Smooth muscle cell (in vitro differentiated cells): ENCODE results near the gene AKNAD1. TPM values are rescaled to one million over a fixed set of nuclear protein-coding genes. Genes with fewer than 3 reads are reported as not detected.
A peak's percentile ranks its signal among the peaks of the same experiment; 100 is the strongest.

Experiments used
- DNase-seq: peaks from one replicate; lab custom pipeline; 2025; ENCODE audit not compliant: unreplicated experiment; lab: John Stamatoyannopoulos, UW
- H2AFZ ChIP-seq: fragments of 200-600 bp; sonication (generic); 2 replicates; pipeline ENCODE4 v1.6.0; 2016; ENCODE audit warnings: antibody characterized with exemption, low read depth, mild to moderate bottlenecking
- H3F3A ChIP-seq: fragments of 200-600 bp; sonication (generic); 2 replicates; pipeline ENCODE4 v1.6.0; 2017; ENCODE audit warnings: antibody characterized with exemption, low read depth
- H3K27ac ChIP-seq: fragments of 200-600 bp; sonication (generic); 2 replicates; pipeline ENCODE4 v1.5.1; 2016; ENCODE audit warnings: low read depth, mild to moderate bottlenecking
- H3K27me3 ChIP-seq: fragments of 200-600 bp; sonication (generic); 2 replicates; pipeline ENCODE4 v1.6.1; 2016; ENCODE audit warnings: low read depth, mild to moderate bottlenecking
- H3K36me3 ChIP-seq: fragments of 200-600 bp; sonication (generic); 2 replicates; pipeline ENCODE4 v1.5.1; 2016; ENCODE audit warnings: low read depth
- H3K4me1 ChIP-seq: fragments of 200-600 bp; sonication (generic); 2 replicates; pipeline ENCODE4 v1.5.1; 2016; ENCODE audit warnings: low read depth
- H3K4me2 ChIP-seq: fragments of 200-600 bp; sonication (generic); 2 replicates; pipeline ENCODE4 v1.6.0; 2016; ENCODE audit warnings: mild to moderate bottlenecking
- H3K4me3 ChIP-seq: fragments of 200-600 bp; sonication (generic); 2 replicates; pipeline ENCODE4 v1.5.1; 2016; ENCODE audit warnings: mild to moderate bottlenecking
- H3K79me2 ChIP-seq: fragments of 200-600 bp; sonication (generic); 2 replicates; pipeline ENCODE4 v1.6.0; 2016; ENCODE audit warnings: low read depth, mild to moderate bottlenecking
- H3K9ac ChIP-seq: fragments of 200-600 bp; sonication (generic); 2 replicates; pipeline ENCODE4 v1.6.0; 2016; ENCODE audit warnings: low read depth
- H3K9me3 ChIP-seq: fragments of 200-600 bp; sonication (generic); replicated peaks from 2 replicates; pipeline ENCODE4 v1.5.1; 2016; ENCODE audit warnings: low read depth
- H4K20me1 ChIP-seq: fragments of 200-600 bp; sonication (generic); 2 replicates; pipeline ENCODE4 v1.6.0; 2016; ENCODE audit warnings: low read depth
- CTCF ChIP-seq: fragments of 200-600 bp; sonication (generic); IDR thresholded peaks from 2 replicates; pipeline ENCODE4 v1.5.1; 2017; ENCODE audit warnings: borderline replicate concordance, mild to moderate bottlenecking, antibody characterized with exemption; ENCODE audit not compliant: insufficient read depth, poor library complexity, severe bottlenecking
- WGBS: methylation state at CpG from one replicate; pipeline ENCODE4 v1.1.7; 2016; ENCODE audit warnings: low lambda C conversion rate; 5-methylcytosine and 5-hydroxymethylcytosine counted together
- polyA plus RNA-seq: library from polyadenylated mRNA; unstranded; fragments of >200 nt; fragmentation: Nextera tagmentation; extraction: Ambion mirVana; gene quantifications from 2 replicates; pipeline ENCODE4 v1.2.1, GENCODE V29; 2016
- total RNA-seq: library from RNA; depleted of rRNA; stranded (reverse); fragments of >200 nt; gene quantifications from 2 replicates; pipeline ENCODE4 v1.2.3, GENCODE V29; 2014

Gene AKNAD1
- total and polyA plus RNA-seq, 2 experiments from 2014 or later = 0.40 TPM; not detected in 1

- TF ChIP-seq CTCF = no peak
- Histone ChIP-seq H4K20me1 (no peaks in the 10 kb centered on the region), H3K27me3 (no peaks in the 10 kb centered on the region), H3K27ac (peak overlapping the region; percentile 95), H2AFZ (peak overlapping the region; percentile 56), H3K79me2 (no peaks in the 10 kb centered on the region), H3F3A (peaks cover 4% of the 10 kb centered on the region), H3K36me3 (no peaks in the 10 kb centered on the region), H3K4me3 (no peak overlapping the region), H3K9me3 (no peaks in the 10 kb centered on the region), H3K4me2 (peak overlapping the region; percentile 71), H3K4me1 (peaks cover 7% of the 10 kb centered on the region), H3K9ac (peak overlapping the region; percentile 70)
- WGBS = 63% methylated on average over 2 of the region's 2 CpGs
- DNase-seq = no peak
These were observed 25.7 kb downstream of the AKNAD1 start for GRCh38 chr1:108831225-108831624.

- Histone ChIP-seq H3K27me3 (no peaks in the 10 kb centered on the region), H3K9ac (peak overlapping the region; percentile 70), H3K79me2 (no peaks in the 10 kb centered on the region), H3K4me3 (peak overlapping the region; percentile 6), H3F3A (peaks cover 4% of the 10 kb centered on the region), H3K9me3 (no peaks in the 10 kb centered on the region), H3K4me2 (peak overlapping the region; percentile 71), H4K20me1 (no peaks in the 10 kb centered on the region), H3K36me3 (no peaks in the 10 kb centered on the region), H3K27ac (peak overlapping the region; percentile 95), H2AFZ (peak overlapping the region; percentile 56), H3K4me1 (peaks cover 7% of the 10 kb centered on the region)
- TF ChIP-seq CTCF = no peak
- DNase-seq = peak; percentile 31
- 48% methylated on average over 20 of the region's 20 CpGs for WGBS
These were observed 26.5 kb downstream of the AKNAD1 start for GRCh38 chr1:108830119-108831008.

- H3K79me2 ChIP-seq = no peaks in the 10 kb centered on the region
- H3K27me3 ChIP-seq = no peaks in the 10 kb centered on the region
- peak overlapping the region; percentile 95 for H3K27ac ChIP-seq
- TF ChIP-seq CTCF = no peak
- H4K20me1 ChIP-seq = no peaks in the 10 kb centered on the region
- no peak overlapping the region for H2AFZ ChIP-seq
- H3K4me2 ChIP-seq = no peak overlapping the region
- peaks cover 7% of the 10 kb centered on the region for H3K4me1 ChIP-seq
- H3K9ac ChIP-seq = peak overlapping the region; percentile 70
- WGBS = 86% methylated on average over 6 of the region's 6 CpGs
- no peak for DNase-seq
- H3K9me3 ChIP-seq = no peaks in the 10 kb centered on the region
- H3K4me3 ChIP-seq = no peak overlapping the region
- no peaks in the 10 kb centered on the region for H3K36me3 ChIP-seq
- peaks cover 4% of the 10 kb centered on the region for H3F3A ChIP-seq
These were observed 27.4 kb downstream of the AKNAD1 start for GRCh38 chr1:108829498-108829916.
